Ovary (tissue), 9 donors: ENCODE data around the gene TAOK1. TPM values are rescaled to one million over a fixed set of nuclear protein-coding genes. Genes with fewer than 3 reads are reported as not detected.

Experiments used
- DNase-seq, 5 donors: peaks; one replicate each; pipeline ENCODE4 v3.0.0-alpha.2; 2019 to 2020
- H3K27ac ChIP-seq, 2 donors: fragments of 200-600 bp; one replicate each; pipeline versions ENCODE4 v1.5.1 to v1.8.0; 2019 to 2022
- H3K27me3 ChIP-seq: fragments of 200-600 bp; one replicate; pipeline ENCODE4 v1.8.0; 2022
- H3K36me3 ChIP-seq: fragments of 200-600 bp; sonication (generic); one replicate; pipeline ENCODE4 v1.5.1; 2019
- H3K4me1 ChIP-seq: one replicate; pipeline ENCODE4 v1.8.1; 2013; ENCODE audit warnings: mild to moderate bottlenecking, moderate library complexity; ENCODE audit not compliant: insufficient read depth
- H3K4me3 ChIP-seq: fragments of 200-600 bp; sonication (generic); one replicate; pipeline ENCODE4 v1.5.1; 2017
- H3K9me3 ChIP-seq, 2 donors: fragments of 200-600 bp in 1 of 2; sonication (generic) in 1 of 2; one replicate each; pipeline versions ENCODE4 v1.5.1 to v1.8.1; 2013 to 2019; ENCODE audit warnings: mild to moderate bottlenecking in 1 of 2, moderate library complexity in 1 of 2
- EP300 ChIP-seq: sonication (generic); formaldehyde crosslinking; IDR thresholded peaks from one replicate; pipeline ENCODE4 v1.6.1; 2017; ENCODE audit warnings: antibody characterized with exemption
- POLR2A ChIP-seq: fragments of 450-650 bp; IDR thresholded peaks from one replicate; pipeline ENCODE4 v1.6.1; 2017; ENCODE audit warnings: antibody characterized with exemption, mild to moderate bottlenecking, moderate library complexity
- WGBS, 3 donors: extraction: QIAGEN DNeasy Blood & Tissue Kit in 1 of 3; methylation state at CpG; one replicate each; pipeline versions ENCODE4 v1.1.5 to v1.1.7; 2013 to 2017; 5-methylcytosine and 5-hydroxymethylcytosine counted together
- intact Hi-C, 4 donors: fragments of 100-400 bp; cut with DNase I; formaldehyde crosslinking; loops; one replicate each; pipeline versions ENCODE4 v1.11.0 to v1.15.1; 2022 to 2023
- polyA plus RNA-seq, 2 donors: library from polyadenylated mRNA; stranded (reverse); fragments of 200-250 nt in 1 of 2; fragments of 350-450 nt in 1 of 2; fragmentation: Illumina TruSeq in 1 of 2; extraction: RNeasy Lipid Tissue Mini Kit (QIAGEN cat#74804) in 1 of 2; gene quantifications; one replicate each; pipeline ENCODE4 v1.2.3, GENCODE V29; 2013 to 2014
- total RNA-seq, 7 donors: library from RNA; depleted of rRNA in 2 of 7; stranded (reverse); fragments of >200 nt in 2 of 7; fragmentation: NEBNext Ultra II Directional in 3 of 7; extraction: Animal tissue kit (Norgen Biotek cat#: 25700) in 3 of 7; gene quantifications; one replicate each; pipeline versions ENCODE4 v1.1.0 to v1.2.4, GENCODE V29; 2016 to 2023
- TF ChIP-seq, protein P1 (sequence below), 3 donors: fragments of 450-650 bp in 2 of 3; fragments of 200-600 bp in 1 of 3; IDR thresholded peaks; one replicate each; pipeline versions ENCODE4 v1.5.1 to v1.8.0; 2016 to 2022; ENCODE audit warnings: antibody characterized with exemption in 3 of 3, mild to moderate bottlenecking in 1 of 3
- donor health status: DM: no; HTN: no; CAD: no; lungs with moderate emphysema.
- donor health status: DM: no; HTN: no; CAD: no.
- donor health status: Bipolar disorder and iron deficiency.
- donor health status: DM: yes; HTN: yes; CAD: no.
- donor health status: DM: no; HTN: no; CAD: no.
- donor health status: DM: yes; HTN: yes; CAD: no.

TAOK1 gene
- total and polyA plus RNA-seq, 9 donors, result 8.7 to 66.5 (median 49.6) TPM

DNA sequence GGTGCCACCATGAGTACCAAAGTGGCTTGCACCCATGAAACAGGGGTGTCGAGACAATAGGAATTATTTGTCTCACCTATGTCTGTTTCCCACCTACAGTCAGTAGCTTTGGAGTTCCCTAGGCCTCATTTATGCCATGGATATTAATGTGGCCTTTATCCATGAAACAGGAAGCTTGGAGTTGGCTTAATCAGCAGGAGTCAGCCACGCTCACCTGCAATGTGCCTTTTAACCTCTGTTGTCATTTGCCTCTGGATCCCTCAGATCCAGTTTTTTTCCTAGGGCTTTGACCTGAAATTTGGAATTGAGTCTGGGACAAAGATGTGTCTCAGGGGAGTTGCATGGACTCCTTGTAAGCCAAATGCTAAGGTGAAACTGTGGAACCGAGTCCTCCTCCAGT is 44.4 kb downstream of the TAOK1 start:
- no peaks in the 10 kb centered on the region for H3K27me3 ChIP-seq
- H3K4me3 ChIP-seq, result no peak overlapping the region
- intact Hi-C loops, result no loop called here
- no peak for TF ChIP-seq POLR2A
- no peak for TF ChIP-seq EP300
- TF ChIP-seq, protein P1, sequence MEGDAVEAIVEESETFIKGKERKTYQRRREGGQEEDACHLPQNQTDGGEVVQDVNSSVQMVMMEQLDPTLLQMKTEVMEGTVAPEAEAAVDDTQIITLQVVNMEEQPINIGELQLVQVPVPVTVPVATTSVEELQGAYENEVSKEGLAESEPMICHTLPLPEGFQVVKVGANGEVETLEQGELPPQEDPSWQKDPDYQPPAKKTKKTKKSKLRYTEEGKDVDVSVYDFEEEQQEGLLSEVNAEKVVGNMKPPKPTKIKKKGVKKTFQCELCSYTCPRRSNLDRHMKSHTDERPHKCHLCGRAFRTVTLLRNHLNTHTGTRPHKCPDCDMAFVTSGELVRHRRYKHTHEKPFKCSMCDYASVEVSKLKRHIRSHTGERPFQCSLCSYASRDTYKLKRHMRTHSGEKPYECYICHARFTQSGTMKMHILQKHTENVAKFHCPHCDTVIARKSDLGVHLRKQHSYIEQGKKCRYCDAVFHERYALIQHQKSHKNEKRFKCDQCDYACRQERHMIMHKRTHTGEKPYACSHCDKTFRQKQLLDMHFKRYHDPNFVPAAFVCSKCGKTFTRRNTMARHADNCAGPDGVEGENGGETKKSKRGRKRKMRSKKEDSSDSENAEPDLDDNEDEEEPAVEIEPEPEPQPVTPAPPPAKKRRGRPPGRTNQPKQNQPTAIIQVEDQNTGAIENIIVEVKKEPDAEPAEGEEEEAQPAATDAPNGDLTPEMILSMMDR (IDR thresholded peaks at IDR 0.05), result no peak
- WGBS, 3 donors, result 95 to 99% (median 96%) methylated on average over 3 of the region's 3 CpGs
- H3K27ac ChIP-seq, result no peak overlapping the region
- H3K36me3 ChIP-seq, result no peaks in the 10 kb centered on the region
- H3K9me3 ChIP-seq, result no peaks in the 10 kb centered on the region
- H3K4me1 ChIP-seq, result peaks cover 7% of the 10 kb centered on the region
- DNase-seq, result no peak

DNA sequence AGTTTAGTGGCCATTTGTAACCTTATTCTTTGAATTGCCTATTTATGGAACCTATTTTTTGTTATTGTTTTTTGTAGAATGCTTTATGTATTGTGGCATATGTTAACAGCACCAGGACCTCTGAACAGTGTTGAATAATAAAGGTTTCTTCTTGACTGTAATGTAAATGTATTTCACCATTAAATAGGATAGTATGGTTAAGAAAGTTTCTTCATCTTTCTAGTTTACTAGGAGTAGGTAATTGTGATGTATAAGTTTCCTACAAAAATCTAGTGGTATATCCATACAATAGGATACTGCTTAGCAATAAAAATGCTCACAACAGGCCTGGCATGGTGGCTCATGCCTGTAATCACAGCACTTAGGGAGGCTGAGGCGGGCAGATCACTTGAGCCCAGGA is 52.3 kb downstream of the TAOK1 start:
- intact Hi-C loops, result no loop called here
- TF ChIP-seq, protein P1 (IDR thresholded peaks at IDR 0.05), result no peak
- TF ChIP-seq POLR2A (no peak), EP300 (no peak)
- Histone ChIP-seq H3K27me3 (no peaks in the 10 kb centered on the region), H3K27ac (no peak overlapping the region), H3K4me1 (peaks cover 1% of the 10 kb centered on the region), H3K9me3 (no peaks in the 10 kb centered on the region), H3K36me3 (no peaks in the 10 kb centered on the region), H3K4me3 (no peak overlapping the region)
- no peak for DNase-seq
- 98 to 100% (median 100%) methylated on average over 1 of the region's 1 CpG for WGBS, 3 donors

DNA sequence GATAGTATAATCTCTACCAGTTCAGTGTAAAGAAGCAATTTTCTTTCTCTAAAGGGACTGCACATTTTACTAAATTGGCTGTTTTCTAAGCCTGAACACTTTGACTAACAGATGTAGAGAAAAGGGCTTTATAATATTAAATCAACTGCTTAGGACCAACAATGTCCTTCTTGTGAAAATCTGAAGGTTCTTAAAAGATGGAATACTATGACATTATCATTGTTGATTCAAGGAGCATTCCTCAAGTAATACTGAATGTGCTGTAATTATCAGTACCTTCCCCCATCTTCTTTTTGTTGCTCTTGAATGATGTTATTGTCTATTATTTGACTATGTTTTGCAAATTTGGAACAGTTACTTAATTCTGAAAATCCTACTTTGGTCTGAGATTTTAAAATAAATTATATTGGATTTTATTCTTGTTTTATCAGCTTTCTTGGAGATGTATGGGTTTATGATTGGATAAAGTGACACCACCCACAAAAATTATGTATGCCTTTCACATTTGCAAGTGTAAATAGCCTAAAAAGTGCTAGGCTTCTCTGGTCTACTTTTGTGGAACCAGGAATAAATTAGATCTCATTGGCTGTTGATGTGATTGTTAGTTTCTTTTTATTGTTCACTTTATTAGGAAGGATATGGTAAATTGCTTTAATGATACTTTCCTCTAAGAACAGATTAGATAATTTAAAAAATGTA is 53.0 kb downstream of the TAOK1 start:
- no peaks in the 10 kb centered on the region for H3K9me3 ChIP-seq
- TF ChIP-seq EP300 (no peak), POLR2A (no peak)
- TF ChIP-seq, protein P1 (IDR thresholded peaks at IDR 0.05), result no peak
- intact Hi-C loops, result no loop called here
- DNase-seq, result no peak
- H3K4me3 ChIP-seq, result no peak overlapping the region
- H3K27me3 ChIP-seq, result no peaks in the 10 kb centered on the region
- H3K36me3 ChIP-seq, result no peaks in the 10 kb centered on the region
- peaks cover 1% of the 10 kb centered on the region for H3K4me1 ChIP-seq
- H3K27ac ChIP-seq, result no peak overlapping the region

DNA sequence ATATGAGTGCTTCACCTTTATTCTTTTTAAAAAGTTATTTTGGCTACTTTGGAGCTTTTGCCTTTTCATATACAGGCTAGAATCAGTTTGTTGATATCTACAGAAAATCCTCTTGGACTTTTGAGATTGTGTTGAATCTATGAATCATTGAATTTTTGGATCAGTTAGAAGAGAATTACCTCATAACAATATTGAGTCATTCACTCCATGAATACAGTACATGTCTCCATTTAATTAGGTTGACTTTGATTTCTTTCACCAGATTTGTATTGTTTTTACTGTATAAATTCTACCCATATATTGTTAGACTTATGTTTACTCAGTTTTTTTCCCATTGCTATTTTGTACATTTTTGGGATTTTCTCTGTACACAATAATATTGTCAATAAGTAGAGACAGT is 54.4 kb downstream of the TAOK1 start:
- TF ChIP-seq, protein P1 (IDR thresholded peaks at IDR 0.05), result no peak
- TF ChIP-seq EP300, result no peak
- TF ChIP-seq POLR2A, result no peak
- DNase-seq, result no peak
- Histone ChIP-seq H3K36me3 (no peaks in the 10 kb centered on the region), H3K4me1 (no peaks in the 10 kb centered on the region), H3K9me3 (no peaks in the 10 kb centered on the region), H3K4me3 (no peak overlapping the region), H3K27me3 (no peaks in the 10 kb centered on the region), H3K27ac (no peak overlapping the region)
- intact Hi-C loops, result no loop called here
